PFSK-1 (cell line): Measurements from ENCODE around the gene CHRNB2.

Experiments used
- FOXP2 ChIP-seq: optimal IDR thresholded peaks from 2 replicates; pipeline ENCODE3; 2011; ENCODE audit warnings: borderline replicate concordance, control low read depth, inconsistent platforms; ENCODE audit not compliant: insufficient read depth; ENCODE audit errors: extremely low read length, extremely low read depth
- POLR2AphosphoS5 ChIP-seq: IDR thresholded peaks from 2 replicates; pipeline ENCODE4 v1.6.1; 2012; ENCODE audit warnings: low read depth, mild to moderate bottlenecking, control low read depth, low read length, moderate library complexity
- SIN3A ChIP-seq: IDR thresholded peaks from 2 replicates; pipeline ENCODE4 v1.6.1; 2012; ENCODE audit warnings: mild to moderate bottlenecking, low read length, moderate library complexity, borderline replicate concordance; ENCODE audit not compliant: insufficient read depth
- TAF1 ChIP-seq: IDR thresholded peaks from 2 replicates; pipeline ENCODE4 v1.6.1; 2012; ENCODE audit warnings: low read length, control low read depth, borderline replicate concordance; ENCODE audit not compliant: insufficient read depth
- TF ChIP-seq, protein P1 (sequence below), 2 experiments: IDR thresholded peaks; 2 replicates each; pipeline versions ENCODE4 v1.6.1 to v1.8.0; 2011 to 2012; ENCODE audit warnings: low read depth in 2 of 2, low read length in 2 of 2, control low read depth in 1 of 2, inconsistent platforms in 1 of 2, mild to moderate bottlenecking in 1 of 2, moderate library complexity in 1 of 2; ENCODE audit not compliant: insufficient read depth in 1 of 2

CHRNB2 gene

DNA sequence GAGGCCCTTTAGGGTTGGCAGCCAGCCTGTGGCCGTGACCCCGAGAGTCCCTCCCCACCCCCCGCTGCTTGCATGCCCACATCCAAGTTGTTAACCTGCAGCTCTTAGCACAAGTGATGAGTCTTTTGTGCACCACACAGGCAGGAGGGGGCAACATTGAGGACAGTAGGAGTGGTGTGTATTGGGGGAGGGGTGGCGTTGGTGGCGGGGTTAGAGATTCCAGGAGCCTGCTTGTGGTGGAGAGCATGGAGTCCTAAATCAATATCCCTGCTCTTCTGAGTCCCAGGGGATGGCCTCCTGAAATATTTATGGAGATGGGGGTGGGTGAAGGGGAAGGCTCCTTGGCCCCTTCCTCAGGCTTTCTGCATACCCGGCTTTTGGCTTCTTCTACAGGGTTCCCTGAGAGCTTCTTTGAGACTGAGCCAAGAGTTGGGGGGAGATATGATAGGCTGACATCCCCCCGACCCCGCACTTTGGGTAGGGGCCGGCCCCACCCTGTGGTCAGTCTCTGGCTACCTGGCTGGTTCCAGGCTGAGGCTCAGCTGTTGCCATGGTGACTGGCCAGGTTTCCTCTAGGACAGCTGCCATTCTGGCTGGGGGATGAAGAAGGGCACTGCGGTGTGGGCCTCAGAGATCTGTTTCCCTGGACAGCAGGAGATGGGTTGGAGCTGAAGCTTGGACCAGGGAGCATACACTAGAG, 5.0 kb downstream of the CHRNB2 start:
- TF ChIP-seq TAF1 (no peak), POLR2AphosphoS5 (no peak), SIN3A (no peak), FOXP2 (no peak)
- TF ChIP-seq, protein P1, sequence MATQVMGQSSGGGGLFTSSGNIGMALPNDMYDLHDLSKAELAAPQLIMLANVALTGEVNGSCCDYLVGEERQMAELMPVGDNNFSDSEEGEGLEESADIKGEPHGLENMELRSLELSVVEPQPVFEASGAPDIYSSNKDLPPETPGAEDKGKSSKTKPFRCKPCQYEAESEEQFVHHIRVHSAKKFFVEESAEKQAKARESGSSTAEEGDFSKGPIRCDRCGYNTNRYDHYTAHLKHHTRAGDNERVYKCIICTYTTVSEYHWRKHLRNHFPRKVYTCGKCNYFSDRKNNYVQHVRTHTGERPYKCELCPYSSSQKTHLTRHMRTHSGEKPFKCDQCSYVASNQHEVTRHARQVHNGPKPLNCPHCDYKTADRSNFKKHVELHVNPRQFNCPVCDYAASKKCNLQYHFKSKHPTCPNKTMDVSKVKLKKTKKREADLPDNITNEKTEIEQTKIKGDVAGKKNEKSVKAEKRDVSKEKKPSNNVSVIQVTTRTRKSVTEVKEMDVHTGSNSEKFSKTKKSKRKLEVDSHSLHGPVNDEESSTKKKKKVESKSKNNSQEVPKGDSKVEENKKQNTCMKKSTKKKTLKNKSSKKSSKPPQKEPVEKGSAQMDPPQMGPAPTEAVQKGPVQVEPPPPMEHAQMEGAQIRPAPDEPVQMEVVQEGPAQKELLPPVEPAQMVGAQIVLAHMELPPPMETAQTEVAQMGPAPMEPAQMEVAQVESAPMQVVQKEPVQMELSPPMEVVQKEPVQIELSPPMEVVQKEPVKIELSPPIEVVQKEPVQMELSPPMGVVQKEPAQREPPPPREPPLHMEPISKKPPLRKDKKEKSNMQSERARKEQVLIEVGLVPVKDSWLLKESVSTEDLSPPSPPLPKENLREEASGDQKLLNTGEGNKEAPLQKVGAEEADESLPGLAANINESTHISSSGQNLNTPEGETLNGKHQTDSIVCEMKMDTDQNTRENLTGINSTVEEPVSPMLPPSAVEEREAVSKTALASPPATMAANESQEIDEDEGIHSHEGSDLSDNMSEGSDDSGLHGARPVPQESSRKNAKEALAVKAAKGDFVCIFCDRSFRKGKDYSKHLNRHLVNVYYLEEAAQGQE (IDR thresholded peaks at IDR 0.05; ENCODE audit: insufficient read depth in 1 of 2, low read depth in 2 of 2, low read length in 2 of 2), result no peak

DNA sequence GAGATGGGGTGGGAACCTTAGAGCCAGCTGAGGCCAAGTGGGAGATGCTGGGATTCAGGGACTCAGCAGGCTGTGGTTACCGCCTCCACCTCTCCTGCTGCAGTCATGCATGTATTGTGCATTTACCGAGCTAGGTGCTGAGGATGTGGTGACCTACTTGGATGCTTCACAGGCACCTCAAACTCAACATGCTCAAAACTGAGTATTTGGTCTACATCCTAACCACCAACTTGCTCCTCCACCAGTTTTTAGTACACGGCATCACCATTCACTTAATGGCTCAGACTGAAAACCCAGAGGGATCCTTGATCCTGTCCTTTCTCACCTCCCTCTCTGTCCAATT, 5.6 kb downstream of the CHRNB2 start:
- TF ChIP-seq POLR2AphosphoS5 (no peak), TAF1 (no peak), SIN3A (no peak), FOXP2 (no peak)
- TF ChIP-seq, protein P1 (IDR thresholded peaks at IDR 0.05; ENCODE audit: insufficient read depth in 1 of 2, low read depth in 2 of 2, low read length in 2 of 2), result no peak

DNA sequence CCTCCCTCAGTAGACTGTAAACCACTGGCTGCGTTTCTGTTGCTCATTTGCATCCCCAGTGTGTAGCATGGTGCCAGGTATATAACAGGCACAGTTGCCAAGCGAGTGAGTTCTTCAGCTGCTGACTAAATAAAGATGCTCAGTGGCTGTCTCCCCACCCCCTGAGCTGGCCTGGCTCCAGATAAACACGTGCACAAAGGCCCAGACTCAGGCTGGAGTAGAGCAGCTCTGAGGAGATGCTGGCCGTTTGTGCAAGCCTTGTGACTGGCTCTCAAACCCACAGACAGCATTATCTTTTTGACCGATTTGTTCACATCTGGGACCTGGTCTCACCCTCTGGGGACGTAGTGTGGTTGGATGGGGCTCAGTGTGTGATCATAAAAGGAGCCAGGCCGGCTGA, 7.1 kb downstream of the CHRNB2 start:
- TF ChIP-seq SIN3A, result no peak
- TF ChIP-seq TAF1, result no peak
- TF ChIP-seq POLR2AphosphoS5, result no peak
- TF ChIP-seq, protein P1 (IDR thresholded peaks at IDR 0.05; ENCODE audit: insufficient read depth in 1 of 2, low read depth in 2 of 2, low read length in 2 of 2), result no peak
- TF ChIP-seq FOXP2, result no peak

DNA sequence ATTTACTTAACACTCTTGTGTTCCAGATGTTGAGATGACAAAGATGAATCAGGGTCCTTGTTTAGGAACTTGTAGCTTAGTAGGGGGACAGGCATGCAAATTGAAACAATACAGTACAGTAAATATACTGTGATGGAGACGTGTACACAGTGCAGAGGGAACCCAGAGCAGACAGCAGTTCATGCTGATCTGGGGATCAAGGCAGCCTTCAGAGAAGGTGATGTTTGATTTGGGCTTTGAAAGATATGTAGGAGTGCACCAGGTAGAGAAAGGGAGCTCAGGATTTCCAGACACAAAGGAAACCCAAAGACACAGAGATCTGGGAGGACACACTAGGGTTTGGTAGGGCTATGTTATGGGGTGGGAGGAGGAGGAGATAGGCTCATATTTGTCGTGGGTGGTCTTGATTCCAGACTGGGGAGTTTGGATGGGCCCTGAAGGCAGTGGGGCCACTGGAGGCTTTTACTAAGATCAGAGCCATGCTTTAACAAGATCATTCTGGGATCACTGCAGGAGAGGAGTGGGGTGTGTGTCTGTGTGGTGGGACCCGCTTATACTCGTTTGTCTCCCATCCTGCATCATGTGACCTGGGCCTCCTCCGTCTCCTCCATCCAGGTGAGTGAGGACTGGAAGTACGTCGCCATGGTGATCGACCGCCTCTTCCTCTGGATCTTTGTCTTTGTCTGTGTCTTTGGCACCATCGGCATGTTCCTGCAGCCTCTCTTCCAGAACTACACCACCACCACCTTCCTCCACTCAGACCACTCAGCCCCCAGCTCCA, 7.8 kb downstream of the CHRNB2 start:
- TF ChIP-seq POLR2AphosphoS5 (no peak; the same call in 1 of the 2 replicates), FOXP2 (no peak), SIN3A (no peak), TAF1 (no peak)
- TF ChIP-seq, protein P1 (IDR thresholded peaks at IDR 0.05; ENCODE audit: insufficient read depth in 1 of 2, low read depth in 2 of 2, low read length in 2 of 2), result no peak
